Astrocyte of the spinal cord (primary cell): Measurements from ENCODE around the gene ZNF438.
"Not testable (repeated sequence)": the region's sequence is repeated elsewhere in the genome, so short reads cannot be mapped to it uniquely, and the experiment has no call there.

Source experiments
- DNase-seq: peaks from one replicate; pipeline ENCODE4 v3.0.0; 2011; ENCODE audit warnings: low read depth, low spot score
- H3K4me3 ChIP-seq: 2 replicates; pipeline ENCODE4 v1.5.1; 2011; ENCODE audit warnings: low read depth, mild to moderate bottlenecking, low read length, moderate library complexity
- CTCF ChIP-seq: IDR thresholded peaks from 2 replicates; pipeline ENCODE4 v1.5.1; 2012; ENCODE audit warnings: low read depth, mild to moderate bottlenecking, low read length, inconsistent platforms
- in situ Hi-C: cut with HindIII; loops from 2 replicates; pipeline ENCODE4 v1.10.0; 2017; ENCODE audit warnings: low sequenced_read_pairs

The ZNF438 gene

GRCh38 chr10:31055573-31056251 is 24.0 kb upstream of the ZNF438 start:
- in situ Hi-C loops, result no loop called here
- no peak for DNase-seq
- no peak for TF ChIP-seq CTCF
- H3K4me3 ChIP-seq, result no peak overlapping the region

- no peak for TF ChIP-seq CTCF
- in situ Hi-C loops, result no loop called here
Measured at GRCh38 chr10:31051703-31052102, 20.0 kb upstream of the ZNF438 start.

GRCh38 chr10:31042670-31043069 is 11.0 kb upstream of the ZNF438 start:
- TF ChIP-seq CTCF, result no peak
- no peak for DNase-seq
- in situ Hi-C loops, result no loop called here
- H3K4me3 ChIP-seq, result no peak overlapping the region

More at GRCh38 chr10:31051703-31052102, 20.0 kb upstream of the ZNF438 start:
- H3K4me3 ChIP-seq, result no peak overlapping the region
- DNase-seq, result peak; percentile 21

GRCh38 chr10:31041011-31041410 is 9.3 kb upstream of the ZNF438 start:
- no peak for DNase-seq
- no peak overlapping the region for H3K4me3 ChIP-seq
- in situ Hi-C loops, result no loop called here
- no peak for TF ChIP-seq CTCF

- in situ Hi-C loops, DNase-seq, H3K4me3 ChIP-seq: not testable (repeated sequence)
Measured at GRCh38 chr10:31039006-31039405, 7.3 kb upstream of the ZNF438 start.

- DNase-seq, result no peak
- no peak for TF ChIP-seq CTCF
- in situ Hi-C loops, result no loop called here
- no peak overlapping the region for H3K4me3 ChIP-seq
Measured at GRCh38 chr10:31037749-31038148, 6.1 kb upstream of the ZNF438 start.

GRCh38 chr10:31036209-31036608 is 4.5 kb upstream of the ZNF438 start:
- DNase-seq, result peak; percentile 35
- TF ChIP-seq CTCF, result no peak
- no peak overlapping the region for H3K4me3 ChIP-seq
- in situ Hi-C loops, result no loop called here
